ENCODE measurements around the gene EGLN3. TPM values are rescaled to one million over a fixed set of nuclear protein-coding genes. Genes with fewer than 3 reads are reported as not detected.

The EGLN3 gene
- total and polyA plus RNA-seq, 2 donors (not counting 3 experiments of a cell fraction or from before 2014, with no cell fraction given): 0.20 TPM; not detected in 1

DNA sequence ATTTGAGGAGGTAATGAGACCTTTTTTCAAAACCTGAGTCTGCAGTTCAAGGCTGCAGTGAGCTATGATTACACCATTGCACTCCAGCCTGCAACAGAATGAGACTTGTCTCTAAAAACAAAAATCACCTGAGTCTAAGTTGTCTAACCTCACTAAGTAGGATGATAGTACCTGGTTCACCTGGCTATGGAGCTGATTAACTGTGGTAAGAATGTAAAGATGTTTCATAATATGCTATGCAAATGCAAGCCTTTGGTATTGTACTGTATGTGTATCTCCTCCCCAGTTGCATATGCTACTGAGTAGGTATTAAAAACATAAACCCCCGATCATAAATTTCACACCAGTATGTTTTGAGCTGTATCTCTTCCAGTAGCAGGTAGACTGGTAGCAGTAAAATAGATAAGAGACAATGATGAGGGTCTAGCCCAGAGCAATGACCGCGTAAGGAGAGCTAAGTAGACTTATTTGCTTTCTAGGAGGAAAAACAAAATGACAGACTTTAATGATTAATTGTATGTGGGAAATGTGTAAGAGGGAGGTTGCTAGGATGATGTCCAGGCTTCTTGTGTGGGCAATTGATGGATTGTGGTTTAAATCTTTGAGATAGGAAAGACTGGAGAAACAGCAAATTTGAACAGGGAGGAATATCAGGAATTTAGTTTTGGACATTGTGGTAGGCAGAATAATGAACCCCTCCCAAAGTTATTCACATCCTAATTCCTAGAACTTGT, 41.6 kb upstream of the EGLN3 start:
- intact Hi-C loops (cut with micrococcal nuclease) (no loop called here), dilution Hi-C loops (cut with MboI; ENCODE audit: extremely low pct_ligation_motif_present, low sequenced_read_pairs) (no loop called here)
- Histone ChIP-seq H3K4me3 (replicated peaks in 1 of 3; ENCODE audit: insufficient read depth in 1 of 3, low read depth in 1 of 3, low read length in 3 of 3) (no peak overlapping the region), H4K20me1 (replicated peaks; ENCODE audit: control insufficient read depth, extremely low read depth, insufficient read depth, low read length) (no peaks in the 10 kb centered on the region), H3K9ac (replicated peaks; ENCODE audit: extremely low read depth, insufficient read depth, low read length) (no peak overlapping the region), H3K9me3 (replicated peaks; ENCODE audit: control insufficient read depth, insufficient read depth, low read length) (no peaks in the 10 kb centered on the region), H3K79me2 (ENCODE audit: control insufficient read depth, insufficient read depth, low read length) (no peaks in the 10 kb centered on the region), H3K4me2 (ENCODE audit: insufficient read depth, low read length) (no peak overlapping the region), H3K36me3 (ENCODE audit: control insufficient read depth in 2 of 2, extremely low read depth in 1 of 2, insufficient read depth in 2 of 2, low read length in 2 of 2) (no peaks in the 10 kb centered on the region), H2AFZ (ENCODE audit: low read depth, low read length) (no peak overlapping the region), H3K27ac (ENCODE audit: insufficient read depth, low read depth, low read length) (no peak overlapping the region), H3K27me3 (ENCODE audit: control insufficient read depth in 2 of 2, insufficient read depth in 2 of 2, low read length in 2 of 2) (peaks cover 0 to 2% of the 10 kb centered on the region in 2 experiments), H3K9me1 (replicated peaks; ENCODE audit: control insufficient read depth, extremely low read depth, insufficient read depth, low read length) (no peaks in the 10 kb centered on the region), H3K4me1 (ENCODE audit: control insufficient read depth, extremely low read depth, insufficient read depth, low read length) (no peaks in the 10 kb centered on the region)
- BruUV-seq (replicated peaks): no TSS peak
- ChIA-PET CTCF (interaction anchor here (1.3 kb wide), 1 partner anchor 25 kb away, joined by 3 read pairs; no protein-coding TSS in a partner anchor), POLR2A (no interaction called here)
- DNase-seq (ENCODE audit: low read depth, low spot score): no peak
- FAIRE-seq: no peak
- TF ChIP-seq MAX (IDR thresholded peaks at IDR 0.05; ENCODE audit: insufficient read depth, insufficient read length) (no peak), EZH2 (IDR thresholded peaks at IDR 0.05; ENCODE audit: borderline replicate concordance, low read depth, low read length, severe bottlenecking) (no peak), POLR2A (IDR thresholded peaks at IDR 0.05; ENCODE audit: low read depth, low read length) (no peak), MYC (IDR thresholded peaks at IDR 0.05; ENCODE audit: low read depth, low read length) (no peak), FOS (IDR thresholded peaks at IDR 0.05; ENCODE audit: borderline replicate concordance, insufficient read depth, low read length) (no peak), GATA2 (IDR thresholded peaks at IDR 0.05; ENCODE audit: insufficient read depth, insufficient read length, low read depth, low read length) (no peak), POLR2AphosphoS5 (IDR thresholded peaks at IDR 0.05; ENCODE audit: insufficient read depth, low read depth, low read length) (no peak), JUN (IDR thresholded peaks at IDR 0.05; ENCODE audit: borderline replicate concordance, insufficient read depth, insufficient read length, low read depth) (no peak)
- TF ChIP-seq, protein P1, sequence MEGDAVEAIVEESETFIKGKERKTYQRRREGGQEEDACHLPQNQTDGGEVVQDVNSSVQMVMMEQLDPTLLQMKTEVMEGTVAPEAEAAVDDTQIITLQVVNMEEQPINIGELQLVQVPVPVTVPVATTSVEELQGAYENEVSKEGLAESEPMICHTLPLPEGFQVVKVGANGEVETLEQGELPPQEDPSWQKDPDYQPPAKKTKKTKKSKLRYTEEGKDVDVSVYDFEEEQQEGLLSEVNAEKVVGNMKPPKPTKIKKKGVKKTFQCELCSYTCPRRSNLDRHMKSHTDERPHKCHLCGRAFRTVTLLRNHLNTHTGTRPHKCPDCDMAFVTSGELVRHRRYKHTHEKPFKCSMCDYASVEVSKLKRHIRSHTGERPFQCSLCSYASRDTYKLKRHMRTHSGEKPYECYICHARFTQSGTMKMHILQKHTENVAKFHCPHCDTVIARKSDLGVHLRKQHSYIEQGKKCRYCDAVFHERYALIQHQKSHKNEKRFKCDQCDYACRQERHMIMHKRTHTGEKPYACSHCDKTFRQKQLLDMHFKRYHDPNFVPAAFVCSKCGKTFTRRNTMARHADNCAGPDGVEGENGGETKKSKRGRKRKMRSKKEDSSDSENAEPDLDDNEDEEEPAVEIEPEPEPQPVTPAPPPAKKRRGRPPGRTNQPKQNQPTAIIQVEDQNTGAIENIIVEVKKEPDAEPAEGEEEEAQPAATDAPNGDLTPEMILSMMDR (IDR thresholded peaks at IDR 0.05; ENCODE audit: extremely low read depth in 1 of 2, insufficient read depth in 1 of 2, low read depth in 1 of 2, low read length in 2 of 2): no peak

Measured in endothelial cell of umbilical vein (primary cell).